GM21381 (cell line): ENCODE measurements around the gene RARRES1.

ENCODE experiments used
- ATAC-seq: cut with Tn5 transposase; IDR thresholded peaks from one replicate; pipeline ENCODE4 v1.9.1; 2021; ENCODE audit warnings: mild to moderate bottlenecking, moderate library complexity; ENCODE audit not compliant: unreplicated experiment

The RARRES1 gene

DNA sequence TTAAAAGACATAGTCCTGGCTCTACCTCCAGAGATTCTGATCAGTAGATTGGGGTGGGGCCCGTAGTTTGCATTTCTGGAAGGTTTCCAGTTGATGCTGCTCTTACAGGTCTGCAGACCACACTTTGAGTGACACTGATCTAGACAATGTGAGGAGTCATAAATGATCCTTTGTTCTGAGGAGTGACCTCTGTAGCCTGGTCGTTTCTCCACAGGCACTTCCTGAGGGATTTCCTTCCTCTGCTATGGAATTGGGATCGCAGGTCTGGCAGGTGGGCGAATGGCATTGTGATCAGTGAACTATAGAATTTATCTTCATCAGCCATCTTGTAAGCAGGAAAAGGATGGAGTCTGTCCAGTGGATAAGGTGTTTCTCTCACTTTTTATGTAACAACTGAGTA is 82.5 kb downstream of the RARRES1 start:
- ATAC-seq: no peak
